Calu3 (cell line): ENCODE data around the gene ZNF668. TPM values are rescaled to one million over a fixed set of nuclear protein-coding genes. Genes with fewer than 3 reads are reported as not detected.

Experiments used
- BruUV-seq: library from RNA; stranded (reverse); fragments of 400-500 nt; replicated peaks from 2 replicates; lab custom pipeline; 2021; lab: Mats Ljungman, UMichigan
- CTCF ChIA-PET: fragments of 300-600 bp; sonication (Branson Sonifier 250); formaldehyde crosslinking; loops from one replicate; lab custom pipeline; 2022; ENCODE audit warnings: antibody characterized with exemption; lab: Charles Lee
- DNase-seq: peaks from one replicate; pipeline ENCODE4 v3.0.0; 2022
- H3K27ac Mint-ChIP-seq: one replicate; pipeline ENCODE4 v1.8.0; 2022; ENCODE audit warnings: mixed read lengths; ENCODE audit not compliant: unreplicated experiment
- H3K27me3 Mint-ChIP-seq: one replicate; pipeline ENCODE4 v1.8.0; 2022; ENCODE audit warnings: mixed read lengths; ENCODE audit not compliant: unreplicated experiment
- H3K36me3 Mint-ChIP-seq: one replicate; pipeline ENCODE4 v1.8.0; 2022; ENCODE audit warnings: mild to moderate bottlenecking, moderate library complexity, mixed read lengths; ENCODE audit not compliant: insufficient read depth, unreplicated experiment
- H3K4me1 Mint-ChIP-seq: one replicate; pipeline ENCODE4 v1.8.0; 2022; ENCODE audit warnings: mild to moderate bottlenecking, low read depth, mixed read lengths; ENCODE audit not compliant: unreplicated experiment
- H3K4me3 Mint-ChIP-seq: one replicate; pipeline ENCODE4 v1.8.0; 2022; ENCODE audit warnings: mild to moderate bottlenecking, low read depth, moderate library complexity, mixed read lengths; ENCODE audit not compliant: unreplicated experiment
- H3K9me3 Mint-ChIP-seq: one replicate; pipeline ENCODE4 v1.8.0; 2022; ENCODE audit warnings: low read depth, mixed read lengths; ENCODE audit not compliant: unreplicated experiment
- CTCF ChIP-seq: fragments of 200-600 bp; IDR thresholded peaks from one replicate; pipeline ENCODE4 v1.8.0; 2022; ENCODE audit warnings: antibody characterized with exemption; ENCODE audit not compliant: unreplicated experiment
- intact Hi-C: fragments of 100-400 bp; cut with micrococcal nuclease; formaldehyde crosslinking; loops from one replicate; pipeline ENCODE4 v1.10.0; 2022; ENCODE audit not compliant: unreplicated experiment
- total RNA-seq: library from RNA; stranded (reverse); gene quantifications from 2 replicates; pipeline ENCODE4 v1.2.3, GENCODE V29; 2022

The ZNF668 gene
- total RNA-seq, 1 experiment from 2014 or later, result 12.5 TPM

- CTCF ChIA-PET, result no interaction called here
- no peaks in the 10 kb centered on the region for H3K9me3 Mint-ChIP-seq
These were observed 48.7 kb downstream of the ZNF668 start for GRCh38 chr16:31025339-31025738.

GRCh38 chr16:31023627-31024226 lies 50.3 kb downstream of the ZNF668 start:
- H3K27ac Mint-ChIP-seq, result no peak overlapping the region
- no peak overlapping the region for H3K4me3 Mint-ChIP-seq
- no peak for DNase-seq
- no peaks in the 10 kb centered on the region for H3K9me3 Mint-ChIP-seq
- CTCF ChIA-PET, result interaction anchor here (0.7 kb wide), 1 partner anchor 10 kb away, joined by 4 read pairs; the partner anchor contains the start of gene STX4
- no peaks in the 10 kb centered on the region for H3K36me3 Mint-ChIP-seq
- BruUV-seq, result no TSS peak
- no peaks in the 10 kb centered on the region for H3K27me3 Mint-ChIP-seq
- H3K4me1 Mint-ChIP-seq, result peaks cover 8% of the 10 kb centered on the region
- no peak for TF ChIP-seq CTCF
- intact Hi-C loops, result no loop called here

More at GRCh38 chr16:31025339-31025738, 48.7 kb downstream of the ZNF668 start:
- Mint-ChIP-seq H3K36me3 (no peaks in the 10 kb centered on the region), H3K4me1 (peaks cover 8% of the 10 kb centered on the region), H3K27me3 (no peaks in the 10 kb centered on the region), H3K27ac (no peak overlapping the region), H3K4me3 (no peak overlapping the region)
- no peak for DNase-seq
- no peak for TF ChIP-seq CTCF
- intact Hi-C loops, result no loop called here
- BruUV-seq, result no TSS peak

GRCh38 chr16:31023252-31023602 lies 50.8 kb downstream of the ZNF668 start:
- Mint-ChIP-seq H3K4me3 (no peak overlapping the region), H3K9me3 (no peaks in the 10 kb centered on the region)
- intact Hi-C loops, result no loop called here

GRCh38 chr16:31022544-31023251 lies 51.3 kb downstream of the ZNF668 start:
- Mint-ChIP-seq H3K4me1 (peaks cover 8% of the 10 kb centered on the region), H3K9me3 (no peaks in the 10 kb centered on the region), H3K36me3 (no peaks in the 10 kb centered on the region), H3K27me3 (no peaks in the 10 kb centered on the region), H3K27ac (no peak overlapping the region), H3K4me3 (no peak overlapping the region)
- no TSS peak for BruUV-seq
- no peak for TF ChIP-seq CTCF
- CTCF ChIA-PET, result interaction anchor here (0.7 to 0.8 kb wide), 3 partner anchors 11 to 420 kb away, joined by 3 to 4 read pairs (median 4); partner anchors contain the start of genes STX4 and ZNF843
- DNase-seq, result no peak
- intact Hi-C loops, result no loop called here

More at GRCh38 chr16:31023252-31023602, 50.8 kb downstream of the ZNF668 start:
- H3K4me1 Mint-ChIP-seq, result peaks cover 8% of the 10 kb centered on the region
- no peak for TF ChIP-seq CTCF
- CTCF ChIA-PET, result interaction anchor here (0.7 to 0.8 kb wide), 3 partner anchors 10 to 420 kb away, joined by 3 to 4 read pairs (median 4); partner anchors contain the start of genes STX4 and ZNF843
- no TSS peak for BruUV-seq
- H3K36me3 Mint-ChIP-seq, result no peaks in the 10 kb centered on the region
- H3K27ac Mint-ChIP-seq, result no peak overlapping the region
- H3K27me3 Mint-ChIP-seq, result no peaks in the 10 kb centered on the region
- DNase-seq, result no peak
